Measurements from ENCODE around the gene BANF2.
"Not testable (repeated sequence)": the region's sequence is repeated elsewhere in the genome, so short reads cannot be mapped to it uniquely, and the experiment has no call there.

The BANF2 gene

GRCh38 chr20:17761604-17762003 is 61.8 kb downstream of the BANF2 start:
- H3K27me3 Mint-ChIP-seq, result peaks cover 1% of the 10 kb centered on the region
- no peaks in the 10 kb centered on the region for H3K36me3 Mint-ChIP-seq (ENCODE audit: low read depth)
- H3K4me1 Mint-ChIP-seq, result peaks cover 8% of the 10 kb centered on the region
- H3K9me3 Mint-ChIP-seq, result peaks cover 6% of the 10 kb centered on the region
- no peak overlapping the region for H3K27ac Mint-ChIP-seq
- ATAC-seq, result no peak
- H3K4me3 Mint-ChIP-seq, result no peak overlapping the region
- DNase-seq, result no peak

GRCh38 chr20:17762243-17762872 is 62.6 kb downstream of the BANF2 start:
- H3K27me3 Mint-ChIP-seq, result peaks cover 1% of the 10 kb centered on the region
- H3K9me3 Mint-ChIP-seq, result peaks cover 6% of the 10 kb centered on the region
- ATAC-seq (no peak), DNase-seq (no peak)
- H3K27ac Mint-ChIP-seq, result no peak overlapping the region
- no peak overlapping the region for H3K4me3 Mint-ChIP-seq
- H3K4me1 Mint-ChIP-seq, result peaks cover 10% of the 10 kb centered on the region
- no peaks in the 10 kb centered on the region for H3K36me3 Mint-ChIP-seq (ENCODE audit: low read depth)

GRCh38 chr20:17762873-17763557 is 63.2 kb downstream of the BANF2 start:
- Mint-ChIP-seq H3K4me3 (no peak overlapping the region), H3K4me1 (peaks cover 10% of the 10 kb centered on the region), H3K36me3 (ENCODE audit: low read depth) (no peaks in the 10 kb centered on the region), H3K27ac (no peak overlapping the region), H3K27me3 (peaks cover 1% of the 10 kb centered on the region), H3K9me3 (peaks cover 5% of the 10 kb centered on the region)
- DNase-seq (no peak), ATAC-seq (no peak)

GRCh38 chr20:17765017-17765416 is 65.3 kb downstream of the BANF2 start:
- Mint-ChIP-seq H3K4me1 (peaks cover 10% of the 10 kb centered on the region), H3K27ac (no peak overlapping the region), H3K9me3 (no peaks in the 10 kb centered on the region), H3K27me3 (peaks cover 1% of the 10 kb centered on the region), H3K4me3 (no peak overlapping the region), H3K36me3 (ENCODE audit: low read depth) (no peaks in the 10 kb centered on the region)
- DNase-seq, result no peak
- no peak for ATAC-seq

DNA sequence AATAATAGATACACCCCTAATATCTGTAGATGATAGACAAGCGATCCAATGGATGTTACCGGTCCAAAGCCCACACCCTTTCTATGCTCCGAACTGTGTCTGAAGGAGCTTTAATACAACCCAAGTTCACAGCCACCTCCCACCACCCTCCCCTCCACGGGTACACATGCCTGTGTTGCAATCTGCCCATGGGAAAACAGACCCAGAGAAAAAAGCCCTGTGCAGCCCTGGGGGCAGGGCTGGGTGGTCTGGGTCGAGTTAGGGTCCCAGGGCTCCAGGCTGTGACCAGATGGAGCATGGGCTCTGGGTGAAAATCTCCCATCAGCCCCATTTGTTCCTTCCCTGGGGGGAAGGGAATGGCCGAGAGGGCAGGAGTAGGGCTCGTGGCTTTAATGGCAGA is 65.8 kb downstream of the BANF2 start:
- no peaks in the 10 kb centered on the region for H3K36me3 Mint-ChIP-seq (ENCODE audit: low read depth)
- H3K27ac Mint-ChIP-seq, result no peak overlapping the region
- H3K27me3 Mint-ChIP-seq, result peaks cover 1% of the 10 kb centered on the region
- peaks cover 10% of the 10 kb centered on the region for H3K4me1 Mint-ChIP-seq
- no peak overlapping the region for H3K4me3 Mint-ChIP-seq
- ATAC-seq (no peak), DNase-seq (no peak)
- H3K9me3 Mint-ChIP-seq, result no peaks in the 10 kb centered on the region

GRCh38 chr20:17766226-17766625 is 66.5 kb downstream of the BANF2 start:
- no peaks in the 10 kb centered on the region for H3K9me3 Mint-ChIP-seq
- H3K4me1 Mint-ChIP-seq, result peaks cover 10% of the 10 kb centered on the region
- DNase-seq (no peak), ATAC-seq (peak; percentile 82)
- peaks cover 1% of the 10 kb centered on the region for H3K27me3 Mint-ChIP-seq
- no peaks in the 10 kb centered on the region for H3K36me3 Mint-ChIP-seq (ENCODE audit: low read depth)
- H3K4me3 Mint-ChIP-seq, result no peak overlapping the region
- H3K27ac Mint-ChIP-seq, result peak overlapping the region; percentile 13

GRCh38 chr20:17767624-17768023 is 67.9 kb downstream of the BANF2 start:
- H3K36me3 Mint-ChIP-seq (ENCODE audit: low read depth), result no peaks in the 10 kb centered on the region
- H3K4me3 Mint-ChIP-seq, result no peak overlapping the region
- DNase-seq (no peak), ATAC-seq (no peak)
- peaks cover 1% of the 10 kb centered on the region for H3K27me3 Mint-ChIP-seq
- no peak overlapping the region for H3K27ac Mint-ChIP-seq
- H3K9me3 Mint-ChIP-seq, result no peaks in the 10 kb centered on the region
- peaks cover 10% of the 10 kb centered on the region for H3K4me1 Mint-ChIP-seq

- no peak overlapping the region for H3K4me3 Mint-ChIP-seq
- no peak overlapping the region for H3K27ac Mint-ChIP-seq
- no peak for ATAC-seq
- H3K27me3 Mint-ChIP-seq, result peaks cover 1% of the 10 kb centered on the region
- H3K4me1 Mint-ChIP-seq, result peaks cover 6% of the 10 kb centered on the region
- no peaks in the 10 kb centered on the region for H3K9me3 Mint-ChIP-seq
- no peaks in the 10 kb centered on the region for H3K36me3 Mint-ChIP-seq (ENCODE audit: low read depth)
- no peak for DNase-seq
Measured at GRCh38 chr20:17768271-17768670, 68.5 kb downstream of the BANF2 start.

DNA sequence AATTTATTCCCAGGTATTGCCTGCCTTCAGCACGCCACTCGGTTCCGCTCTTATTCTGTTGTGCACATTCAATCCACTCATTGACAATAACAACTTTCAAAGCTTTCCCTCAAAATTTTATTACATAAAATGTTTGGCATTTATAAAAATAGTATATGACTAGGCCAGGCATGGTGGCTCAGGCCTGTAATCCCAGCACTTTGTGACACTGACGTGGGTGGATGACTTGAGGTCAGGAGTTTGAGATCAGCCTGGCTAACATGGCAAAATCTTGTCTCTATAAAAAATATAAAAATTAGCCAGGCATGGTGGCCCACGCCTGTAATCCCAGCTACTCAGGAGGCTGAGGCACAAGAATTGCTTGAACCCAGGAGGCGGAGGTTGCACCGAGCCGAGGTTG is 70.0 kb downstream of the BANF2 start:
- not testable (repeated sequence) for H3K27me3 Mint-ChIP-seq, DNase-seq

DNA sequence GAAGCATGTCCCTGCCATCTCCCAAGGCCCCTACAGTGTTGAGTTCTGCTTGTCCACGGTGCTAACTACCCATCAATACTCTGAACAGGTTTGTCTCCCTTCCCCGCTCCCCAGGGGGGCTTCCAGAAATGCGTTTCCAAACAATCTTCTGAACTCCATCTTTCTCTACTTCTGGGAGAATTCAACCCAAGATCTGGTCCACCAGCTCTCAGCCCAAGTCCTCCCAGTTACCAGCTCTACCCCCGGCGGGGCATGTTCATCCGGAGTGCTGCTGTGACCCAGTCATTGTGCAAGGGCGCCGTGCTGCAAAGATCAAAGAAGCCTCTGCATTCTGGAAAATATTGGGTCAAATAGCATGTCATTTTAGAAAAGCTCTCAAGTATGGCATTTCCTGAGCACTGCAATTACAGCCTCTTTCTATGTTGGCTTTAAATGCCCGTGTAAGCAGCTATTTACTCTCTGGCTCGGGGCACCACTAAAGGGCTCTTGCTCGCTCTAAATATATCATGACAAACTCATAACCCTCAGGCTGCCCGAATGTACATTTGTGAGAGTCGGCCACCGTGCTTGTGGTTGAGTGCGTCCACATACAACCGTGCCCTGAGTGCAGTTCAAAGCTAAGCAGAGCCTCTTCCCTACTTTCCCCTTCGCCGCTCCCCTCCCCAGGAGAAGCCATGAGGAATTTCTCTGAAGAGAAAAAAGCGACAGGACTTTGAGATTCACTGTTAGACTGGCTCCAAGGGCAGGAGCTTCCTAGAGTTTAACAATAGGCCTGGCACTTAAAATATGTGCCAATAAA is 71.6 kb downstream of the BANF2 start:
- Mint-ChIP-seq H3K4me3 (no peak overlapping the region), H3K36me3 (ENCODE audit: low read depth) (no peaks in the 10 kb centered on the region), H3K27ac (no peak overlapping the region), H3K4me1 (peaks cover 4% of the 10 kb centered on the region), H3K27me3 (peaks cover 6% of the 10 kb centered on the region), H3K9me3 (no peaks in the 10 kb centered on the region)
- ATAC-seq, result no peak
- no peak for DNase-seq

More for the DNA sequence above, 70.0 kb downstream of the BANF2 start:
- not testable (repeated sequence) for H3K4me1 Mint-ChIP-seq; H3K9me3 Mint-ChIP-seq; H3K36me3 Mint-ChIP-seq (ENCODE audit: low read depth); ATAC-seq; H3K4me3 Mint-ChIP-seq; H3K27ac Mint-ChIP-seq

DNA sequence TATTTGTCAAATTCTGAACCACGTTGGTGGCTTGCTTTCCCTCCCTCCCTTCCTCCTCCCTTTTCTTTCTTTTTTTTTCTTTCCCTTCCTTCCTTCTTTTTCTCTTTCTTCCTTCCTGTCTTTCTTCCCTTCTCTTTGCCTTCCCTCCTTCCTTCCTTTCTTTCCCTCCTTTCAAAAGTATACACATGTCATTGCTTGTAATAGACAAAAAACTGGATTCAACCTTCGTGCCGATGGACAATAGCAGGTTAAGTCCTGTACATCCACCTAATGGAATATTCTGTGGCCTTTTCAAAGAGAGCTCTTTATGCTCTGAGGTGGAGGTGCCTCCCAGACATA is 72.2 kb downstream of the BANF2 start:
- no peaks in the 10 kb centered on the region for H3K36me3 Mint-ChIP-seq (ENCODE audit: low read depth)

DNA sequence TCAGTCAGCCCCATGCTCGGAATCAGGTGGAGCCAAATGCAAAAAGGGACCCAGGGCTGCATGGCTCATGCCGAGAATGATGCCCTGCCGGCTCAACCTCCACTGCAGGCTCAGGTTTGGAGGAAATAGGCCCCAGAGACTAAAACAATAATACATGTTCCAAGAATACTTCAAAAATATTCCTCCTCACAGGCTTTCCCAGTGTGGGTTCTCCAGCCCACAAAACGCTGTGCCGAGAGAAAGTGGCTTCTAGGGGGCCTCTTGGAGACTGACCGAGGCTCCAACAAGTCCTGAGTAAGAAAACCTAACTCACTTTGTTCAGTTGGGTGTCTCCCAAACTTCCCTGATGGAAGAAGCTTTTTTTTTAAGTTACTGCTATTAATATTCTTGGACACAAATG is 73.9 kb downstream of the BANF2 start:
- no peak overlapping the region for H3K4me3 Mint-ChIP-seq
- H3K27me3 Mint-ChIP-seq, result peaks cover 6% of the 10 kb centered on the region
- ATAC-seq, result no peak
- no peaks in the 10 kb centered on the region for H3K4me1 Mint-ChIP-seq
- H3K27ac Mint-ChIP-seq, result no peak overlapping the region
- DNase-seq, result no peak
- H3K9me3 Mint-ChIP-seq, result peaks cover 3% of the 10 kb centered on the region
- H3K36me3 Mint-ChIP-seq (ENCODE audit: low read depth), result peaks cover 4% of the 10 kb centered on the region

More for the DNA sequence above, 72.2 kb downstream of the BANF2 start:
- H3K27ac Mint-ChIP-seq, result no peak overlapping the region
- ATAC-seq, result no peak
- no peaks in the 10 kb centered on the region for H3K9me3 Mint-ChIP-seq
- H3K4me1 Mint-ChIP-seq, result no peaks in the 10 kb centered on the region
- no peak overlapping the region for H3K4me3 Mint-ChIP-seq
- H3K27me3 Mint-ChIP-seq, result peaks cover 6% of the 10 kb centered on the region
- no peak for DNase-seq

GRCh38 chr20:17775600-17775999 is 75.8 kb downstream of the BANF2 start:
- ATAC-seq (no peak), DNase-seq (no peak)
- Mint-ChIP-seq H3K9me3 (peaks cover 3% of the 10 kb centered on the region), H3K27me3 (peaks cover 6% of the 10 kb centered on the region), H3K4me3 (no peak overlapping the region), H3K27ac (no peak overlapping the region), H3K4me1 (no peaks in the 10 kb centered on the region), H3K36me3 (ENCODE audit: low read depth) (peaks cover 4% of the 10 kb centered on the region)

DNA sequence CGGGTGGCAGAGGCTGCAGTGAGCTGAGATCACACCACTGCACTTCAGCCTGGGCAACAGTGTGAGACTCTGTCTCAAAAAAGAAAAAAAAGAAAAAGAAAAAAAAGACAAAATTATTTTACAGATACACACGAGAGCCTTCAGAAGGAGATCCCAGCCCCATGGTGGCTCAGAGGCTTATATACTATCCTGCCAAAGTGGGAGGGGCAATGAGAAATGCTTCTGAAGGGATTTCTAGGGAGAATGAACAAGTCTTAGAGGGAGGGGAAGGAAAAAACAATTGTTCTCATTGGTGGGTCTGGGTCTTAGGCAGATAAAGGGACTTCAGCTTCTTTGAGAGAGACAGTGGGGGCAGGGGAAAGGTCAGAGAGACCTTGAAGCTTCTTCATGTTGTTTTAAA is 76.8 kb downstream of the BANF2 start:
- Mint-ChIP-seq H3K4me1 (no peaks in the 10 kb centered on the region), H3K27ac (no peak overlapping the region), H3K9me3 (peaks cover 3% of the 10 kb centered on the region), H3K36me3 (ENCODE audit: low read depth) (peaks cover 4% of the 10 kb centered on the region), H3K4me3 (no peak overlapping the region), H3K27me3 (peaks cover 6% of the 10 kb centered on the region)
- DNase-seq, result no peak
- no peak for ATAC-seq

- ATAC-seq; H3K27me3 Mint-ChIP-seq; H3K36me3 Mint-ChIP-seq (ENCODE audit: low read depth); H3K9me3 Mint-ChIP-seq; H3K27ac Mint-ChIP-seq; DNase-seq; H3K4me1 Mint-ChIP-seq; H3K4me3 Mint-ChIP-seq: not testable (repeated sequence)
Measured at GRCh38 chr20:17779011-17779410, 79.2 kb downstream of the BANF2 start.

All from activated naive CD8-positive, alpha-beta T cell treated with anti-CD3 and anti-CD28 coated beads, Interleukin-2, amount 50 U/mL, for 24 hours (primary cell).